HG03159 (cell line): Measurements from ENCODE around the gene ITLN1.

Source experiments
- ATAC-seq: cut with Tn5 transposase; IDR thresholded peaks from one replicate; pipeline ENCODE4 v1.9.1; 2021; ENCODE audit warnings: mild to moderate bottlenecking, moderate library complexity; ENCODE audit not compliant: unreplicated experiment

The ITLN1 gene

GRCh38 chr1:160826546-160826945, 58.4 kb downstream of the ITLN1 start:
- no peak for ATAC-seq
